SK-N-SH treated with all-trans-retinoic acid at 6 μM for 48 hours (cell line): ENCODE data around the gene RALGPS1.

Source experiments
- CSDC2 ChIP-seq: fragments of 250-450 bp; sonication (Bioruptor Pico); IDR thresholded peaks from 2 replicates; pipeline ENCODE4 v1.5.0; 2020; ENCODE audit warnings: mild to moderate bottlenecking, moderate library complexity
- ESRRG ChIP-seq: fragments of 250-450 bp; sonication (Bioruptor Pico); IDR thresholded peaks from 2 replicates; pipeline ENCODE4 v1.6.1; 2021; ENCODE audit warnings: mild to moderate bottlenecking
- ISL1 ChIP-seq: fragments of 250-450 bp; sonication (Bioruptor Pico); IDR thresholded peaks from 2 replicates; pipeline ENCODE4 v2.1.2; 2022; ENCODE audit warnings: mild to moderate bottlenecking, moderate library complexity
- OSR1 ChIP-seq: fragments of 250-450 bp; sonication (Bioruptor Pico); IDR thresholded peaks from 2 replicates; pipeline ENCODE4 v1.8.0; 2022; ENCODE audit warnings: moderate library complexity, mild to moderate bottlenecking, inconsistent platforms
- PATZ1 ChIP-seq: fragments of 250-450 bp; sonication (Bioruptor Pico); IDR thresholded peaks from 2 replicates; pipeline ENCODE4 v1.8.0; 2020; ENCODE audit warnings: mild to moderate bottlenecking, moderate library complexity, borderline replicate concordance
- SNAI2 ChIP-seq: fragments of 250-450 bp; sonication (Bioruptor Pico); IDR thresholded peaks from 2 replicates; pipeline ENCODE4 v1.5.0; 2020; ENCODE audit warnings: mild to moderate bottlenecking, moderate library complexity
- TOX ChIP-seq: fragments of 250-450 bp; sonication (Bioruptor Pico); IDR thresholded peaks from 2 replicates; pipeline ENCODE4 v1.8.0; 2021; ENCODE audit warnings: mild to moderate bottlenecking, moderate library complexity, borderline replicate concordance
- ZFP3 ChIP-seq: fragments of 250-450 bp; sonication (Bioruptor Pico); IDR thresholded peaks from 2 replicates; pipeline ENCODE4 v1.5.0; 2020; ENCODE audit warnings: mild to moderate bottlenecking, moderate library complexity
- ZFP30 ChIP-seq: fragments of 450-650 bp; formaldehyde crosslinking; IDR thresholded peaks from 2 replicates; pipeline ENCODE4 v1.5.0; 2022; ENCODE audit warnings: mild to moderate bottlenecking, moderate library complexity
- TF ChIP-seq, protein P1 (sequence below): fragments of 250-450 bp; sonication (Bioruptor Pico); IDR thresholded peaks from 2 replicates; pipeline ENCODE4 v1.5.0; 2020; ENCODE audit warnings: mild to moderate bottlenecking, moderate library complexity

GRCh38 chr9:126916909-126917308 is 2.3 kb downstream of the RALGPS1 start:
- no peak for TF ChIP-seq ZFP3
- TF ChIP-seq PATZ1 (CRISPR knock-in tag), result no peak
- TF ChIP-seq ZFP30, result no peak
- no peak for TF ChIP-seq ESRRG (CRISPR knock-in tag)
- no peak for TF ChIP-seq TOX (CRISPR knock-in tag)
- no peak for TF ChIP-seq OSR1 (CRISPR knock-in tag)
- TF ChIP-seq ISL1 (CRISPR knock-in tag), result no peak
- no peak for TF ChIP-seq SNAI2
- no peak for TF ChIP-seq CSDC2 (CRISPR knock-in tag)
- TF ChIP-seq, protein P1, sequence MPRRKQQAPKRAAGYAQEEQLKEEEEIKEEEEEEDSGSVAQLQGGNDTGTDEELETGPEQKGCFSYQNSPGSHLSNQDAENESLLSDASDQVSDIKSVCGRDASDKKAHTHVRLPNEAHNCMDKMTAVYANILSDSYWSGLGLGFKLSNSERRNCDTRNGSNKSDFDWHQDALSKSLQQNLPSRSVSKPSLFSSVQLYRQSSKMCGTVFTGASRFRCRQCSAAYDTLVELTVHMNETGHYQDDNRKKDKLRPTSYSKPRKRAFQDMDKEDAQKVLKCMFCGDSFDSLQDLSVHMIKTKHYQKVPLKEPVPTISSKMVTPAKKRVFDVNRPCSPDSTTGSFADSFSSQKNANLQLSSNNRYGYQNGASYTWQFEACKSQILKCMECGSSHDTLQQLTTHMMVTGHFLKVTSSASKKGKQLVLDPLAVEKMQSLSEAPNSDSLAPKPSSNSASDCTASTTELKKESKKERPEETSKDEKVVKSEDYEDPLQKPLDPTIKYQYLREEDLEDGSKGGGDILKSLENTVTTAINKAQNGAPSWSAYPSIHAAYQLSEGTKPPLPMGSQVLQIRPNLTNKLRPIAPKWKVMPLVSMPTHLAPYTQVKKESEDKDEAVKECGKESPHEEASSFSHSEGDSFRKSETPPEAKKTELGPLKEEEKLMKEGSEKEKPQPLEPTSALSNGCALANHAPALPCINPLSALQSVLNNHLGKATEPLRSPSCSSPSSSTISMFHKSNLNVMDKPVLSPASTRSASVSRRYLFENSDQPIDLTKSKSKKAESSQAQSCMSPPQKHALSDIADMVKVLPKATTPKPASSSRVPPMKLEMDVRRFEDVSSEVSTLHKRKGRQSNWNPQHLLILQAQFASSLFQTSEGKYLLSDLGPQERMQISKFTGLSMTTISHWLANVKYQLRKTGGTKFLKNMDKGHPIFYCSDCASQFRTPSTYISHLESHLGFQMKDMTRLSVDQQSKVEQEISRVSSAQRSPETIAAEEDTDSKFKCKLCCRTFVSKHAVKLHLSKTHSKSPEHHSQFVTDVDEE (CRISPR knock-in tag), result no peak
